Naive B cell (primary cell): ENCODE measurements around the gene TES. TPM values are rescaled to one million over a fixed set of nuclear protein-coding genes. Genes with fewer than 3 reads are reported as not detected.

Experiments used
- ATAC-seq, 2 donors: fragments of 150-1000 bp; cut with Tn5 transposase; 2 replicates each; pipeline ENCODE4 v1.10.0; 2021; ENCODE audit warnings: low read depth in 2 of 2, mild to moderate bottlenecking in 2 of 2, moderate library complexity in 2 of 2
- DNase-seq: peaks from one replicate; pipeline ENCODE4 v3.0.0; 2022
- H3K27ac Mint-ChIP-seq, 6 donors: one replicate each; pipeline ENCODE4 v1.8.0; 2020 to 2022; ENCODE audit warnings: mild to moderate bottlenecking in 6 of 6, mixed read lengths in 6 of 6, moderate library complexity in 5 of 6, inconsistent platforms in 2 of 6
- H3K27me3 Mint-ChIP-seq, 3 donors: one replicate each; pipeline ENCODE4 v1.8.0; 2021 to 2022; ENCODE audit warnings: mixed read lengths in 3 of 3, mild to moderate bottlenecking in 1 of 3
- H3K36me3 Mint-ChIP-seq, 2 donors: one replicate each; pipeline ENCODE4 v1.8.0; 2020 to 2022; ENCODE audit warnings: mixed read lengths in 2 of 2, inconsistent platforms in 1 of 2, mild to moderate bottlenecking in 1 of 2
- H3K4me1 Mint-ChIP-seq, 3 donors: one replicate each; pipeline ENCODE4 v1.8.0; 2020 to 2022; ENCODE audit warnings: mixed read lengths in 3 of 3, inconsistent platforms in 1 of 3, mild to moderate bottlenecking in 1 of 3, moderate library complexity in 1 of 3
- H3K4me3 Mint-ChIP-seq, 8 donors: one replicate each; pipeline ENCODE4 v1.8.0; 2020 to 2022; ENCODE audit warnings: mild to moderate bottlenecking in 8 of 8, mixed read lengths in 8 of 8, moderate library complexity in 8 of 8, inconsistent platforms in 2 of 8
- H3K9me3 Mint-ChIP-seq, 7 donors: one replicate each; pipeline ENCODE4 v1.8.0; 2020 to 2022; ENCODE audit warnings: mixed read lengths in 7 of 7, mild to moderate bottlenecking in 5 of 7, inconsistent platforms in 2 of 7, moderate library complexity in 1 of 7
- polyA plus RNA-seq, 6 donors: library from polyadenylated mRNA; unstranded; fragments of 300-500 nt; fragmentation: Illumina TruSeq; gene quantifications; one replicate each; pipeline ENCODE4 v1.2.3, GENCODE V29; 2021; ENCODE audit warnings: low read depth in 6 of 6

TES gene
- polyA plus RNA-seq, 6 donors from 2014 or later: 98.1 to 195 (median 133) TPM

DNA sequence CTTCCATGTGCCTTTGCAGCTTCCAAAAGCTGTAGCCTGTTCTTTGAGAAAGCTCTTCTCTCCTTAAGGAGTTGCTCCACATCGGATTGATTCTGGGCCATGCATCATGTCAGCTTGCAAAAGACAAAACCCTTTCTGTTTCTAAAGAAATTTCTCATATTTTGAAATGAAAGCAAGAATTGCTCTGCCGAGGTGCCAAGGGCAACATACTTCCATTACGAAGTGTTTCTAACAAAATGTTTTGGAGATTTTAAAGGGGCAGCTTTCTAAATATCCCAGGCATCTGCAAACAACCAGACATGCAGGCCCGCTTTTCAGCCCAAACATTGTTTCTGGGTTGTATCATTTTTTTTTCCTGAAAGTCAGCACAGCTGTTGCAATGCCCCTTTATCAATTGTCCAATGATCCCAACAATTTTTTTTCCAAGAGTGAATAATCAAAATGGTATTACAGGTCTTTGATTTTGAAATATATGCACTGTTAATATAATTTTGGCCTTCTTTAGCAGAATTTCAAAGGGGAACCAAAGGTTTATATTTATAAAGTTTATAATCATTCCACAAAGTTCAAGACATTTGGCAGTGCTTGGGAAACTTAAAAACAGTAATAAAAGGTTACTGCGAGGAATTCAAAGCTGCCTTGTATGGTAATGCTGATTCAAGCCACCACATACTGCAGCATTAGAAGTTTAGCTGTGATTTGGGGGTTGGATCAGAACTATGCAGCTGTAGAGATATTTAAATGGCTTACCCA is 61.0 kb downstream of the TES start:
- DNase-seq: no peak
- ATAC-seq: no peak
- Mint-ChIP-seq H3K4me3 (no peak overlapping the region), H3K36me3 (no peaks in the 10 kb centered on the region), H3K27me3 (peaks cover 5 to 25% (median 7%) of the 10 kb centered on the region in 3 donors), H3K4me1 (no peaks in the 10 kb centered on the region), H3K27ac (no peak overlapping the region), H3K9me3 (peaks cover 0 to under 1% (median 0%) of the 10 kb centered on the region in 7 donors)

DNA sequence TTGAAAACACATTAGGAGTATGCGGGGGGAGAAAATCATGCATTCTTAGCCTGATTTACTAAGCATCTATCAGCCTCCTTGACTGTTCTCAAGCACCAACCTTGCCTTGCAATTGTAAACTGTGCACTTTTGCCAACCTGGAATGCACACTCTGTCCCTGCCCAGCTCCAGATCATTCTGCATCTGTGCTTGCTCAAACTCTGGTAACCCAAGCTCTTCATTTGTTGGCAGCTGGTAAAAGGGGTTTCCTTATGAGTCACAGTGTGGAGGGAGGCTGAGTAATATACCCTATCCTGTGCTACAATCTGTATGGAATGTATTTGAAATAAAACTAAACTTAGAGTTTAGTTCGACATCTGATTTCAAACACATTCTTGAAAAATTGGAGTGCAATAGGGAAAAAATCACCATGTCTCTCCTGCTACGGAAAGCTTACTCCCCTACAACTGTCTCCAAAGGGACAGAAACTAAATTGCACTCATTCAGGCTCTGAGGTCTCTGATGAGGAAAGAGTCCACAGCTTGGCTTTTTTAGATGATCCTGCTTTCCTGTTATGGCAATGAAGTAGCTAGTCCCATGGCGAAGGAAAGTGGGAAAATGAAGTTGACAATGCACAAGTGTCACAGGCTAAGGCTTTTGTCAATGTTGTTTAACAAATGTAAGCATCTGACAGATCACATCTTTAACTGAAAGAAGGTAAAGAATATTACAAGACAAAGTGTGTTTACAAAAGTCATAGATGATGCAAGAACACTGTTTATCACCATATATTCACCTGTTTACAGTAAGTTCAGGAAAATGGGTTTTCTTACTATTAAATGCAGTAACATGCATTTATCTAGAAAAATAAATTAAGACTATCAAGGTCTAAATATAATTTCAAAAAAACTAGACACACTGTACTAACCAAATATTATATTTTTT is 61.9 kb downstream of the TES start:
- ATAC-seq (no peak), DNase-seq (no peak)
- no peaks in the 10 kb centered on the region for H3K4me1 Mint-ChIP-seq

DNA sequence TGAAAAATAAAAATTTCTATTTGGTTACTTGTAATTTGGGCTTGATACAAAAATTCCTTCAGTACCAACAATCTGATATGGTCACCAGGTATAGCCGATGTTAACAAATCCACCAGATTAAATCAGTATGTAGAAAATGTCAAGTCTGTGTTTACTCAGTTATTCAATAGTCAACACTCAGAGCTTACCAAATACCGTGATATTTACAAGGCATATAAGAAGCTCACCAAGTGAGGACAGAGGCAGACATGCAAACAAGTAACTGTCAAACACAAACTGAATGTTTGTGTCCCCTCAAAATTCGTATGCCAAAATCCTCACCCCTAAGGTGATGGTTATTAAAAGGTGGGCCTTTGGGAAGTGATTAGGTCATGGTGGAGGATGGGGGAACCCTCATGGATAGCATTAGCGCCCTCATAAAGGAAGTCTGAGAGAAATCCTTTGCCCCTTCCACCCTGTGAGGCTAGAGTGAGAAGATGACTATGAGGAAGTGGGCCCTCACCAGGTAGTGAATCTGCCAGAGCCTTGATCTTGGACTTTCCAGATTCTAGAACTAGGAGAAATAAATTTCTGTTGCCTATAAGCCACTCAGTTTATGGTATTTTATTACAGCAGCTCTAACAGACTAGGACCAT is 63.1 kb downstream of the TES start:
- no peak overlapping the region for H3K27ac Mint-ChIP-seq
- H3K9me3 Mint-ChIP-seq: peaks cover 0 to 3% (median 0%) of the 10 kb centered on the region in 7 donors
- H3K4me3 Mint-ChIP-seq: no peak overlapping the region
- no peak for DNase-seq
- H3K36me3 Mint-ChIP-seq: no peaks in the 10 kb centered on the region
- H3K4me1 Mint-ChIP-seq: no peaks in the 10 kb centered on the region
- H3K27me3 Mint-ChIP-seq: peaks cover 3 to 28% (median 4%) of the 10 kb centered on the region in 3 donors
- ATAC-seq: no peak

More for the DNA sequence above, 61.9 kb downstream of the TES start:
- Mint-ChIP-seq H3K27ac (no peak overlapping the region), H3K4me3 (no peak overlapping the region), H3K9me3 (peaks cover 0 to 3% (median 0%) of the 10 kb centered on the region in 7 donors), H3K36me3 (no peaks in the 10 kb centered on the region), H3K27me3 (peaks cover 5 to 24% (median 6%) of the 10 kb centered on the region in 3 donors)

DNA sequence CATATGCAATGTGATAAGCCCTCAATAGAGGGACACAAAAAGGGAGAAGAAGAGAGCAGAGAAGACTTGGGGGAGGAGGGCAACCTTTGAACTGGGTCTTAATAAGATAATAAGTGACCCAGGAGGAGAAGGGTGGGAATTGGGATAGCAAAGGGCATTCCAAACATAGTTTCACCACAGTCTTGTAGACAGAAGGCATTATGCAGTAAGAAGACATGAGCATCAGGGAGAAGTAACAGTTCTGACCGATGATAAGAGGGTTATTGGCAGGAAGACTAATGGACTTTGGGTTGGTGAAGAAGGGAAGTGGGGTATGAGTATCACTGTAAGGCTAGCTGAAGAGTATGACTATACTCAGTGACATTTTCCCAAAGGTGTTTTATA is 63.6 kb downstream of the TES start:
- H3K9me3 Mint-ChIP-seq: peaks cover 0 to 3% (median 0%) of the 10 kb centered on the region in 7 donors
- H3K27ac Mint-ChIP-seq: no peak overlapping the region

DNA sequence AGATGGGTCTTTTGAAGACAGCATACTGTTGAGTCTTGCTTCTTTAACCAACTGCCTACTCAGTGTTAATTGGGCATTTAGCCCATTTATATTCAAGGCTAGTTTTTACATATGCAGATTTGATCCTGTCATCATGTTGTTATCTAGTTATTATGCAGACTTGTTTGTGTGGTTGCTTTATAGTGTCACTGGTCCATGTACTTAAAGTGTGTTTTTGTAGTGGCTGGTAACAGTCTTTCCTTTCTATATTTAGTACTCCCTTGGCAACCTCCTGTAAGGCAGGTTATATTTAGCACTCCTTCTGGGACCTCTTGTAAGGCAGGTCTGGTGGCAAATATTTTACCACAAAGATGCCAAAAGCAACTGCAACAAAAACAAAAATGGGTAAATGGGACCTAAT is 66.7 kb downstream of the TES start:
- H3K4me3 Mint-ChIP-seq: no peak overlapping the region
- no peak for ATAC-seq

More for the DNA sequence above, 63.6 kb downstream of the TES start:
- peaks cover 0 to 23% (median 0%) of the 10 kb centered on the region in 3 donors for H3K27me3 Mint-ChIP-seq
- H3K4me1 Mint-ChIP-seq: no peaks in the 10 kb centered on the region
- no peak overlapping the region for H3K4me3 Mint-ChIP-seq
- no peak for DNase-seq
- no peak for ATAC-seq
- H3K36me3 Mint-ChIP-seq: no peaks in the 10 kb centered on the region

DNA sequence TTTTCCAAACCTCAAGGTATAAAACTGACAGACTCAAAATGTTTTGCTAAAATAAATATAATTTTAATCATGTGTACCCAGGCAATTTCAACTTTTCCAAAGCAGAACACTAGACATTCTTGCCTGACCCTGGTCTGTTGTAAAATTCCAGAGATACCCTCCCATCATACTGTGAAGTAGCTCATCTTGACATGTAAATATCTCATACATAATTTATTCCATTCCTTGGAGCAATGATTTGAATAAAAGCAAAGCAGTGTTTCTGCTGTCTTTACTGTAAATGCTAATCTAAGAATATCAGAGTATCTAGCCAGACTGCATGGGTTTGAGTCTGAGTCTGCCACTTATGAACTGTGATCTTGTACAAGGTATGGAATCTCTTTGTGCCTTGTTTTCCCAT is 68.9 kb downstream of the TES start:
- Mint-ChIP-seq H3K36me3 (no peaks in the 10 kb centered on the region), H3K4me3 (no peak overlapping the region), H3K27ac (no peak overlapping the region), H3K4me1 (no peaks in the 10 kb centered on the region), H3K27me3 (peaks cover 0 to 17% (median 4%) of the 10 kb centered on the region in 3 donors), H3K9me3 (peaks cover 0 to 3% (median 0%) of the 10 kb centered on the region in 7 donors)
- ATAC-seq (no peak), DNase-seq (no peak)

More for the DNA sequence above, 66.7 kb downstream of the TES start:
- no peak overlapping the region for H3K27ac Mint-ChIP-seq
- no peaks in the 10 kb centered on the region for H3K36me3 Mint-ChIP-seq
- no peaks in the 10 kb centered on the region for H3K4me1 Mint-ChIP-seq
- no peak for DNase-seq
- peaks cover 0 to 3% (median 0%) of the 10 kb centered on the region in 7 donors for H3K9me3 Mint-ChIP-seq
- H3K27me3 Mint-ChIP-seq: peaks cover 0 to 23% (median 0%) of the 10 kb centered on the region in 3 donors

DNA sequence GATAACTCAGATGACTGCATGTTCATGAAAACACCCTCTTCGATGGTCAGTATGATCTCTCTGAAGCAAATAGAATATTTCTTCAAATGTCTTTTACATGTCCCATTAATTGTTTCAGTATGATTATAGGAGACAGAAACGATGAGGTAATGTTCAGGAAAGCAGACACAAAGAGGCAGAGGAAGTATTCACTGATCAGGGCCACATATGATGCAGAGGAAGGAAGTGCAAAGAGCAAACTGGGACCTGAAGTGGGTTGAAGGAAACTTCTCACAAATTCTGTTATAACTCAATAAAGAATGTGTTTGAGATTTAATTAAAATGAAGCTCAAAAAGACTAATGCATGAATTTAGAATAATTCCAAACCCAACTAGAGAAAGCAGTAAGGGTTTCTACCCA is 70.5 kb downstream of the TES start:
- H3K9me3 Mint-ChIP-seq: peaks cover 0 to 3% (median 0%) of the 10 kb centered on the region in 7 donors
- ATAC-seq: no peak
- H3K36me3 Mint-ChIP-seq: no peaks in the 10 kb centered on the region
- no peak for DNase-seq
- no peak overlapping the region for H3K4me3 Mint-ChIP-seq
- no peak overlapping the region for H3K27ac Mint-ChIP-seq
- peaks cover 0 to 17% (median 4%) of the 10 kb centered on the region in 3 donors for H3K27me3 Mint-ChIP-seq
- H3K4me1 Mint-ChIP-seq: no peaks in the 10 kb centered on the region

DNA sequence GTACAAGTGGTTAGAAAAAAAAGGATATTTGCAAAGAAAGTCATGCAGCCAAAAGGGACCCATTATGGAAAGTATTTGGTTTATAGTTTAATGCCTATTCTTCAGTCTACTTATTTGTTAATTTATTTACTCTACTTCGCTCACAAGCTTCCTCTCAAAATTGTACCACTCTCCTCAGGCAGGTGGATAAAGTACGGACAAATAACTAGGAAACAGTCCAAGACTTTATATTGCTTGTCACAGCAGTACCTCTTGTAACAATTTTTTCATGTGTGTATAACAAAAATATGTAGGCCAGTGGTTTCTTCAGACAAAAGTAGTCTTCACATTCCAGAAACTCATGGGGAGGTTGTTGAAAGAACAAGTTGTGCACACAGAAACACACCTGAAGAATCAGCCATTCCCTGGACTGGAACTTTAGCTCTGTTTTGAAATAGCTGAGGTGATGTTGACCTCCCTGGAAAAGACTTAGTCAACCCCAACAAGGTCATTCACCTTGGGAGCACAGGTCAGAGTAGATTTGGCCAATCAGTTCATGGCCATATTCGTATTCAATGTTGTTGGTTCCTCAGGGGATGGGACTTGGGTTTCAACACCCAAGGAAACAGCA is 73.4 kb downstream of the TES start:
- Mint-ChIP-seq H3K4me3 (no peak overlapping the region), H3K9me3 (no peaks in the 10 kb centered on the region), H3K4me1 (no peaks in the 10 kb centered on the region), H3K36me3 (no peaks in the 10 kb centered on the region), H3K27me3 (peaks cover 0 to 10% (median 4%) of the 10 kb centered on the region in 3 donors), H3K27ac (no peak overlapping the region)
- DNase-seq (no peak), ATAC-seq (no peak)

DNA sequence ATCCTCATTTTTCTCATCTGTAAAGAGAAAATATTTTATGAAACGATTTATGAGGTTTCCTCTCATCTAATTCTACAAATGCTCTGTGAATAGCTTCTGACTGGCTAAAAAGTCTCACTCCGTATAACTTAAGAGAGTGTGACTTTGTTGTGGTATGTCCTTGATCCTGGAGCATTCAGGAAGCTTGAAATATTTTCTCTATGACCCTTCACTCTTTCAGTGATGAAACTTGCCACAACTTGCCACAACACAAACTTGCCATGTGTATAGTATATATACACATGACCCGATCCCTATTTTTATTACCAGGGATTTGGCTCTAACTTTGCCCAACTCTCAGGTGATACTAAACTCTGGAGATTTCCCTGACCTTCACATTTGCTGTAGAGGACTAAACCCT is 74.1 kb downstream of the TES start:
- Mint-ChIP-seq H3K4me1 (no peaks in the 10 kb centered on the region), H3K27me3 (peaks cover 0 to 10% (median 4%) of the 10 kb centered on the region in 3 donors), H3K27ac (no peak overlapping the region), H3K4me3 (no peak overlapping the region), H3K36me3 (no peaks in the 10 kb centered on the region), H3K9me3 (no peaks in the 10 kb centered on the region)
- ATAC-seq: no peak
- no peak for DNase-seq

DNA sequence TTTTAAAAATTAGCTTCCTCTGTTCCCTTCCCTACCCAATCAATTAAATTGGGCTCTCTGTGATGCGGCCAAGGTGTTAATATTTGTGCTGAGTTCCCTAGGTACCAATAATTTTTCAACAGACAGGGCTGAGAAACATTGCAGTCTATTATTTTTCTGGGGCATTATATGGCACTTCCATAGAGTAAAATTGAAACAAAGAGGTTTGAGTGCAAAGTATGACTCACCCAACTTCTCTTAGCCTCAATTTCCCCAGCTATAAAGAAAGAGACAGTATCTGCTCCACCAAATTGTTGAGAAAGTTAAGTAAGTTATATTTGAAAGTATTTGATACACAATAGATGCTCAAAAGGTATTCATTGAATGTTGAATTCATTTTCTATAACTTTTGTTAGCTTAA is 74.9 kb downstream of the TES start:
- Mint-ChIP-seq H3K9me3 (no peaks in the 10 kb centered on the region), H3K27me3 (peaks cover 0 to 10% (median 4%) of the 10 kb centered on the region in 3 donors), H3K4me3 (no peak overlapping the region), H3K27ac (no peak overlapping the region), H3K36me3 (no peaks in the 10 kb centered on the region), H3K4me1 (no peaks in the 10 kb centered on the region)
- no peak for DNase-seq
- ATAC-seq: no peak

DNA sequence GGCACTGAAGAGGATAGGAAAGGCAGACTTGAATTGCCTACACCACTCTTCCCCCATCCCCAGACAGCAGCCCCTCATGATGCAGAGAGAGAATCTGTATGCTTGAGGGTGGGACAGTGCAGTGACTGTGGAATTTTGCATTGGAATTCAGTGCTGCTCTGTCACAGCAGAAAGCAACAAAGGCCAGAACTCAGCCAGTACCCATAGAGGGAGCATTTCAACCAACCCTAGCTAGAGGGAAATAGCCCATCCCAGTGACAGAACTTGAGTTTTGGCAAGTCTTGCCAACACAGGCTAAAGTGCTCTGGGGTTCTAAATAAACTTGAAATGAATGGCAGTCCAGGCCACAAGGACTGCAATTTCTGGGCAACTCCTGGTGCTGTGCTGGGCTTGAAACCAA is 80.4 kb downstream of the TES start:
- Mint-ChIP-seq H3K9me3 (peaks cover 4 to 32% (median 17%) of the 10 kb centered on the region in 7 donors), H3K36me3 (peaks cover 0 to 15% of the 10 kb centered on the region in 2 donors), H3K27ac (no peak overlapping the region), H3K4me3 (no peak overlapping the region), H3K4me1 (no peaks in the 10 kb centered on the region), H3K27me3 (peaks cover 12 to 40% (median 32%) of the 10 kb centered on the region in 3 donors)
- no peak for DNase-seq
- no peak for ATAC-seq

DNA sequence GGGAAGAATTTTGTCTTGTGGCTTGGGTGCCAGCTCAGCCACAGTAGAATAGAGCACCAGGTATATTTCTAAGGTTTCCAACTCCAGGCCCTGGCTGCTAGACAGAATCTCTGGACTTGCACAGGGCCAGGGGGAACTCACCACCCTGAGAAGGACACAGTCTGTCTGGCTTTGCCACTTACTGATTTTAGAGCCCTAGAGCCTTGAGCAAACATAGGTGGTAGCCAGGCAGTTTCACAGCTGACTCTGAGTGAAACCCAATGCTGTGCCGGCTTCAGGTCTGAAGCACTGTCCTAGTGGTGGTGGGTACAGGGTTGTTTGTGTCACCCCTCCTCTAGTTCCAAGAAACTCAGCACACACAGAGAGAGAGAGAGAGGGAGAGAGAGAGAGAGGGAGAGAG is 81.6 kb downstream of the TES start:
- Mint-ChIP-seq H3K27me3 (peaks cover 12 to 42% (median 34%) of the 10 kb centered on the region in 3 donors), H3K4me3 (no peak overlapping the region), H3K9me3 (peaks cover 4 to 40% (median 21%) of the 10 kb centered on the region in 7 donors), H3K4me1 (no peaks in the 10 kb centered on the region), H3K36me3 (peaks cover 0 to 17% of the 10 kb centered on the region in 2 donors), H3K27ac (no peak overlapping the region)
- DNase-seq (no peak), ATAC-seq (no peak)

DNA sequence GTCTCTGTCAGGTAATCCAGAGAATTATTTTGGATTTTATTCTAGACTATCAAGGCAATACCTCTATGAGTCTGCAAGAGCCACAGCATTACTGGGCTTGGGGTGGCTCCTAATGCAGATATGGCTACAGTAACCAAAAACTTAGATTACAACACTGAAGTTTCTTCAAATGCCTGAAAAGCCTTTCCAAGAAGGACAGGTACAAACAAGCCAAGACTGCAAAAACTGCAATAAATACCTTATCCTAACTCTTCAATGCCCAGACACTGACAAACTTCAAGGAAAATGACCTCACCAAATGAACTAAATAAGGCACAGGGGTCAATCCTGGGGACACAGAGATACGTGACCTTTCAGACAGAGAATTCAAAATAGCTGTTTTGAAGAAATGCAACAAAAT is 82.0 kb downstream of the TES start:
- peaks cover 0 to 17% of the 10 kb centered on the region in 2 donors for H3K36me3 Mint-ChIP-seq
- no peak for ATAC-seq

More for the DNA sequence above, 82.0 kb downstream of the TES start:
- no peak for DNase-seq
- no peak overlapping the region for H3K4me3 Mint-ChIP-seq
- no peak overlapping the region for H3K27ac Mint-ChIP-seq
- H3K9me3 Mint-ChIP-seq: peaks cover 4 to 40% (median 21%) of the 10 kb centered on the region in 7 donors
- H3K27me3 Mint-ChIP-seq: peaks cover 12 to 39% (median 34%) of the 10 kb centered on the region in 3 donors
- no peaks in the 10 kb centered on the region for H3K4me1 Mint-ChIP-seq
